Stimulated activated naive CD4-positive, alpha-beta T cell (primary cell): ENCODE measurements around the gene EMID1.
"Not testable (repeated sequence)": the region's sequence is repeated elsewhere in the genome, so short reads cannot be mapped to it uniquely, and the experiment has no call there.

Experiments used
- DNase-seq, 6 experiments: peaks; one replicate each; lab custom pipeline; 2025; lab: John Stamatoyannopoulos, UW

The EMID1 gene

DNA sequence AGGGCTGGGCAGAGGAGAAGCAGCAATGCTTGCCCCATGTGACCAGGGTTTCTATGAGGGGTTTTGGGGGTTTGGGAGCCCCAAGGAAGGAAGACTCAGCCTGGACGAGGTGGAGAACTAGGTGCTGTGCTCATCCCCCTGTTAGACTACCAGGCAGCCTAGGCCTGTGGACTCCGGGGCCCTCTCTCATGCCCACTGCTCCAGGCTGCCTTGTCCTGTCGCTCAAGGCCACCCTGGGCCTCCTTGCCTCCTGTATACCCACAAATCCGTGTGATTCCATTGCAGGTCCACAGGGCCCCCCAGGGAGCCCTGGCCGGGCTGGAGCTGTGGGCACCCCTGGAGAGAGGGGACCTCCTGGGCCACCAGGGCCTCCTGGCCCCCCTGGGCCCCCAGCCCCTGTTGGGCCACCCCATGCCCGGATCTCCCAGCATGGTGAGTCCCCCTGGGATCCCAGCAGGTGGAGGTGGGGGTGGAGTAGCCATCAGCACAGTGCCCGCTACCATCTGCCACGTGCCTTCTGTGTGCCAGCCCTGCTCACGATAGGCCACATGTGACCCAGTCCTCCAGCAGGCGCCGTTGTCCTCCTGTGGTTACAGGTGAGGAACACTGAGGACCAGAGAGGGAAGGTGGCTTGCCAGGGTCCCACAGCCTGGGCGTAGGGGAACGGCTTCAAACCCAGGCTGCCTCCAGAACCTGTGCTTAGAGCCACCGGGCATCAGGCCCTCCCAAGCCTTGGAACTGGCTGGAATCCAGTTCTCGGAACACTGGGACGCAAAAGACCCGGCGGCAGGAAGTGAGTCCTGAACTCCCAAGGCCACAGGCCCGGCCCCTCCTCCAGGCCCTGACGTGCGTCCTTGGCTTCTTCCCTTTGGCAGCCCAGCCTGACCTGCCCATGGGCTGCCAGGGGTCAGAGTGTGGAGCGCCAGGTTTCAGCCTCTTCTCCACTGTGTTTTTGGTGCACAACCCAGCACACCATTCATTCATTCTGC is 26.6 kb downstream of the EMID1 start:
- no peak for DNase-seq

GRCh38 chr22:29233277-29233877 is 27.7 kb downstream of the EMID1 start:
- no peak for DNase-seq

DNA sequence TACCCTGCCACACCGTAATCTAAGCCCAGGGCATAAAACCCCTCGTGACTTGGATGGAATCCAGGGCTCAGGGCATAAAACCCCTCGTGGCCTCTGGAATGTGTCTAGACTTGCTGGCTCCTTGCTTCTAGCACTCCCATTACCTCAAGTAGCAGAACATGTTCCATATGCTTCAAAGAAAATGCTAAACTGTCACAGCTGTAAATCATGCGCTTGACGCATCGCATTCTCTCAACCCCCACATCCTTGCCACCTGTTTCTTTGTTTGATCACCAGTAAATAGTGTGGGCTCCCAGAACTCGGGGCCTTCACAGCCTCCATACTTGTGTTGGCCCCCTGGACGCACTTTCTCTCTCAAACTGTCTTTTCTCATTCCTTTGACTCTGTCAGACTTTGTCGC is 34.8 kb downstream of the EMID1 start:
- DNase-seq: not testable (repeated sequence)

DNA sequence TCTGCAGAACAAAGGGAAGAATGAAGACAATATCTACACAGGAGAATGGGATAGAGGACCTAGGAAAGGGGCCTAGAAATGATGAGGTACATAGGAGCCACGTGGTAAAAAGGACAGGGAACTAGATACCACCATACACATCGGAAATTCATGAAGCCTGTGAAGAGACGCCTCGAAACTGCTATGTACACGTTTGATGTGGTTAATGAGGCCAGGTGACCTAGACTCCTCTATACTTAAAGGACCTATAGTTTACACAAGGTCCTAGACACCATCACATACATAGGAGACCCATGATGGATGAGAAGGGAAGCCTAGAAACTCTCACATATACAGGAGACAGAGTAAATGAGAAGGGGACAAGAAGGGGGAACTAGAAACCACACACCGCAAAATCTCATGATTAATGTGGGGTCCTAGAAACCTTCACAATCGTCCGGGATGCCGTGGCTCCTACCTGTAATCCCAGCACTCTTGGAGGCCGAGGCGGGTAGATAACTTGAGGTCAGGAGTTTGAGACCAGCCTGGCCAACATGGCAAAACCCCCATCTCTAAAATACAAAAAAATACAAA is 38.3 kb downstream of the EMID1 start:
- no peak for DNase-seq

DNA sequence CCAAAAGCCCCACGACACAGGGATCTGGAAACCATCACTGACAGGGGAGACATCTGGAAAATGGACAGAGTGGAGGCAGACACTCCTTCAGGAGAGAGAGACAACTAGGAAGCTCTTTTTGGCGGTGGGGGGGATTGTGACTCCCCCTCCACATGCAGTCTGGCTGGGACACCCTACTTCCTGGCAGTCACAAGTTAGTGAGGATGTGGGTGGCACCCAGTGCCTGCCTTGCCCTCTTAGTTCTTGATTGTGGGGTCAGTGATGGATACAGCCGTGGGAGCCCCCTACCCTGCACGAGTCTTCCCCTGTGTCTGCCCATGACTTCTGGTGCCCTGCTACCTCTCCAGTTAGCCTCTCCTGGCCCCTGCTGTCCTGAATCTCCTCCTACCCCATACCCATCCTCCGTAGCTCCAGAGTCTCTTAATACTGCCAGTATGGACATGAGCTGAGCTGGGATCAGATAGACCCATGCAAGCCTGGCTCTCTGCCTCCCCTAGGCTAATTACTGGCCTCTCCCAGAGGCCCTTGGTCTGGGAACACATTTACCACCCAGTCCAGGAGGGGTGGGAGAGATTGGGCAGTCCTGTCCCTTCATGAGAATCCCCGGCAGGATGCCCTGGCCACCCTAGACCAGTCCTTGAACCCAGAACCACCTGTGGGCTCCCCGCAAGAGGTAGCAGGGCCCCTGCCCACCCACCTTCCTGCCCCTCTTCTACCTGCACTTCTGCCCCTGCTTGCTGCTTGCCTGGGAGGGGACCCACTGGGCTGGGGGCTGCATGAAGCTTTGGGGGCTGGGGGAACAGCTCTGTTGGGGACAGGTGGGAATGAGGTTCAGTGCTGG is 39.3 kb downstream of the EMID1 start:
- no peak for DNase-seq

GRCh38 chr22:29245626-29246385 is 40.1 kb downstream of the EMID1 start:
- DNase-seq: peak; percentile 18 to 66 (median 51)

- DNase-seq: not testable (repeated sequence)
Observed at GRCh38 chr22:29247891-29248290, 42.2 kb downstream of the EMID1 start.

- no peak for DNase-seq
Observed at GRCh38 chr22:29251265-29251664, 45.6 kb downstream of the EMID1 start.

DNA sequence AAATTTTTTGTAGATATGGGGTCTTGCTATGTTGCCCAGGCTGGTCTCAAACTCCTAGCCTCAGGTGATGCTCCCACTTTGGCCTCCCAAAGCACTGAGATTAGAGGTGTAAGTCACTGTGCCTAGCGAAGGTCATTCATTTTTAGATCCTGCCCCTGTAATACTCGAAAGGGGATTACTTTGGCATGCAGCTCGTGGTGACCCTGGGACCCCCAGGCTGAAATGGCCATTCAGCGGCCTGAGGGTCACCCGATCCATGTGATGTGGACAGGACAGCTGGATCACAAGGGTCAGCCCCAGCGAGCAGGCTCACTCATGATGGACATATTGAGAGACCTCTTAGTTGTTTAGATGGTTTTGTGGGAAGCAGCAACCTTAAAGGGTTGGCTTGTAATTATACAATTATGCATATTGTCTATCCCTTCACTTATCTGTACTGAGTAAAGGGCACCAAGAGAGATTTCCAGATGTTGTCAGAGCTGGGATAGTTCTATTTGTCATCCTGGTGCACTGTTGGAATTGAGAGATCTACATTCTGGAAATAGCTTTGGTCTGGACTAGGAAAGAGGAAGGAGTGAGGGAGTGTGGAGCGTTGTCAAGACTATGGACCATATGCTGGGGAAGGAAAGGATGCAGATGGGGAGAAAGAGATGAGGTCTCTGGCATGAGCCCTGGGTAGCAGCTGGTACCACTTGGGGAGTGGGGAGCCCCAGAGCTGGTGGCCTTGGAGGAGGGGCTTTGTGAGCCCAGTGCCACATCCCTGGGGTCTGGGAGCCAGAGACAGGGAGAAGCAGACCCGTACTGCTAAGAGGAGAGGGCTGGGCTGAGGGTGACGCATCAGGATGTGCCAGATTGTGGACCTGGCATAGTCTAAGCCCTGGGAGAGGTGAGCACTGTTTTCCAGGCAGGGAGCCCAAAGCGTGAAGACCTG is 46.5 kb downstream of the EMID1 start:
- DNase-seq: no peak

DNA sequence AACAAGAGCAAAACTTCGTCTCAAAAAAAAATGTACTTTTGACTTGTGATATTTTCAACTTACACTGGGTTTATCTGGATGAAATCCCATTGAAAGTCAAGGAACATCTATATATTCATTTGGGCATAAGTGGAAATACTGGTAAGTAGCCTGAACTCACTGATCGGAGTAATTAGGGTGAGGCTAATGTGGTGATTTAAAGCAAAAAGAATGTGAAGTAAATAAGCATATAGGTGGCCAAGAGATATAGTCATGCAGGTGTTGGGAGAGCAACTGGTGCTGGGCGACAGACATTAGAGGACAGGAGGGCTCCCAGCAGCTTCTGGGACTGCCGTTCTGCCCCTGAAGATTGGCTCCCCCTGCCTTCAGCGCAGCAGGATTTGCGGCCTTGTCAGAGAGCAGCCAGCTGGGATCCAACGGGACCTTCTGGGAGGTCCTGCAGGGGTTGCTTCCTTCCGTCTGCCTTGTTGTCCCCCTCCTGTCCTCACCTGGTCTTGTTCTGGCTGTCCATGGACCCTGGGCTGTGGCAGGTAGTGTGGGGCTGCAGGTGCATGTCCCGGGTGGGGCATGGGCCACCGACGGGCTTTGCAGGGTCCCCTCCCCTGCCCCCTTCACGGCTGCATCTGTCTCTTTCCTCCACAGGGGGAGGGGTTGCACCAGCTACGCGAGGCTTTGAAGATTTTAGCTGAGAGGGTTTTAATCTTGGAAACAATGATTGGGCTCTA is 48.0 kb downstream of the EMID1 start:
- DNase-seq: no peak

GRCh38 chr22:29254286-29254660 is 48.6 kb downstream of the EMID1 start:
- no peak for DNase-seq

GRCh38 chr22:29255064-29255621 is 49.4 kb downstream of the EMID1 start:
- DNase-seq: no peak

- DNase-seq: no peak
Observed at GRCh38 chr22:29256606-29257325, 51.1 kb downstream of the EMID1 start.

- no peak for DNase-seq
Observed at GRCh38 chr22:29257751-29258181, 52.1 kb downstream of the EMID1 start.

DNA sequence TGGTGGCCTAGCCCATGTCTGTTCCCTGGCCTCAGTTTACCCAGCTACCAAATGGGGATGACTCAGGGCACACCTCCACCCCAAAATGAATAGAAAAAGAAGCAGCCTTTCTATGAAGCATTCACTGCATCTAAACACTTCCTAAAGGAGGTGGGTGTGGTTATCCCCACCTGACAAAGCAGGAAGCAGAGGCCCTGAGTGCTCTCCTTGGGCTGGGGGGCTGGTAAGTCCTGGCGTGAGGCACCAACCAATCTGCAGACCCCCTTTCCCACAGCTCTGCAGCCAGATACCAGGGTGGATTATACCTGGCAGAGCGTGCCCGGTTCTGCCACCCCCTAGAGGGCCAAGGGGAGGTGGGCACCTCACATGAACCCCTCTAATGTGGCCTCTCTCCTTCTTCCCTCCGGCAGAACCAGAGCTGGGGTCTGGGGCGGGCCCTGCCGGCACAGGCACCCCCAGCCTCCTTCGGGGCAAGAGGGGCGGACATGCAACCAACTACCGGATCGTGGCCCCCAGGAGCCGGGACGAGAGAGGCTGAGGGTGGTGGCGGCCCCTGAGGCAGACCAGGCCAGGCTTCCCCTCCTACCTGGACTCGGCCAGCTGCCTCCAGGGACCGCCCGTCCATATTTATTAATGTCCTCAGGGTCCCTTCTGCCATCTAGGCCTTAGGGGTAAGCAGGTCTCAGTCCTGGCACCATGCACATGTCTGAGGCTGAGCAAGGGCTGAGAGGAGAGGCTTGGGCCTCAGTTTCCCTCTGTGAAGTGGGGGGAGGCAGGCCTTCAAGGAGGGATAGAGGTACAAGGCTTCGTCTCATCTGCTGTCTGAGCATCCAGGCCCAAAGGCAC is 52.9 kb downstream of the EMID1 start:
- DNase-seq: no peak

- DNase-seq: no peak
Observed at GRCh38 chr22:29259253-29259899, 53.7 kb downstream of the EMID1 start.

- no peak for DNase-seq
Observed at GRCh38 chr22:29260031-29260560, 54.4 kb downstream of the EMID1 start.
